Stimulated activated CD8-positive, alpha-beta memory T cell treated with anti-CD3 and anti-CD28 coated beads, Interleukin-4, amount 100 ng/mL, for 4 hours (primary cell): ENCODE measurements around the gene PGLYRP3.

Source experiments
- DNase-seq, 2 donors: peaks; one replicate each; pipeline ENCODE4 v3.0.0-alpha.2; 2020; ENCODE audit warnings: low read depth in 2 of 2, low spot score in 1 of 2

PGLYRP3 gene

GRCh38 chr1:153261281-153262069 lies 51.3 kb downstream of the PGLYRP3 start:
- DNase-seq = no peak

- DNase-seq = no peak
Measured at GRCh38 chr1:153260585-153261280, 52.0 kb downstream of the PGLYRP3 start.

GRCh38 chr1:153259387-153259786 lies 53.4 kb downstream of the PGLYRP3 start, which contains the start of gene LORICRIN:
LORICRIN (plus strand) TSS chr1:153259687; CDS start chr1:153260950, 1,263 bp downstream.
- DNase-seq = no peak

DNA sequence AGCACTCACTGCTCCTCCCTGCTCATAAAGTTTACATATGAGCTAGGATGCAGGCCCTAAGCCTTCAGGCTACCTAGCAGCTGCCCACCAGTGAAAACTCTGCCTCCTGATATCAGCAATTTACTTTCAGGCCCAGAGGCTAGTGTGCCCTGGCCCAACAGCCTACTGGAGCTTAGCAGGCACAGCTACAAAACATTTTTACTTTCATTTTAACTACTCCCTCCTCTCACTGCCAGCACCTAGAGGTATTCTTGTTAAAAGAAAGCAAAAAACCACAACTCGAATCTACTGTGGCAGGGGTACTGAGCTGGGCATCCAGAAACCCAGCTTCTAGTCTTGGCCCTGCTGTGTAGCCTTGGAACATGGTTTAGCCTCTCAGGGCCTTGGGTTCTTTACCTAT lies 59.1 kb downstream of the PGLYRP3 start:
- no peak for DNase-seq

DNA sequence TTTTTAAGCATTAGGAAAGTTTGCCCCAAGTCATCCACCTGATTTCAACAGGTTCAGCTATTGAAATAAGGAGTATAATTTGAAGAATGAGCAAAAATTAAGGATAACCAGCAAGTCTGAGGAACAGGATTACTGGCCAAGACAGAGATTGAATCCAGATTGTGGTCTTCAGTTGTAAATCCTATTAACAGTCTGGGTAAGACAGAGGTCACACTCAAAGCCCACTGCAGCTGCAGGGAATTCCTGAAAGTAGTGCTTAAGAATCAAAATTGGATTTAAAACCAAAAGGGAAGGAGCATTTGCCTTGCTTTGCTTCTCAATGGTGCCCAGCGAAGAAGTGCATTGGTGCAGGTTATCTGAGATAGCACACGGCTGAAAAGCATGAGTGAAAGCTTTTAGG lies 59.7 kb downstream of the PGLYRP3 start:
- no peak for DNase-seq

DNA sequence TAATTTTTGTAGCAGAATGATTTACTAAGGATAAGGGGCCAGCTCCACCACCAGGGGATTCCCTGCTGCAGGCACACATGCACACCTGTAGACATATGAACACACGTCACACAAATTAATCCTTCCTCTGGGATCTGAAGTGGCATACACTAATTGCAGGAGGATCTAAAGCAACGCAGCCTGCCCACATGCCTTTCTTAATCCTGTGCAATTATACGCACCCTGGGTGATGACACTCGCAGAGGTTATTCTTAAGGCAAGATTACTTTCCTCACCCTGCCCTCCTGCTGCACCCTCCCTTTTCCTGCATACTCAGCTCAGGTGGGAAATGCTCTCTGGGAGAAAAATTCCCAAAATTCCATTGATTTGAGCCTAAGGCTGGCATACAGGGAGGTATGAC lies 60.8 kb downstream of the PGLYRP3 start:
- no peak for DNase-seq

DNA sequence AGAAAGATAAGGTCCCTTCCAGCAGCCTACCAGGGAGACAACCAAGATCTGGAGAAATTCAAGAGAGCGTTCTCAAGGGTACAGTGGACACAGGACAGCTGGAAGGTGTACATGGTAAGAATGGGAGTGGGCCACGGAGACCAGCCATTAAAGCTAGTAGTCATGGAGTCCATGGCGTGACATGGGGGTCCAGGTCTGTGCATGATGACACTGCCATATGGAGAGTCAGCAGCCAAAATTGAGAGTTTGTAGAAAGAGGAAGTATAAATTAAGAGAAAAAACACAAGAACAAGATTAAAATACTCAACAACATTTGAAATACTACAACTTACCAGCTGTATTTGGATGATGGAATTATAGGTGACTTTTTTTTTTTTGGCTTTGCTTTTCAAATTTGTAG lies 61.2 kb downstream of the PGLYRP3 start:
- no peak for DNase-seq

GRCh38 chr1:153251087-153251486 lies 61.7 kb downstream of the PGLYRP3 start:
- DNase-seq = no peak

GRCh38 chr1:153250166-153250565 lies 62.6 kb downstream of the PGLYRP3 start:
- no peak for DNase-seq

DNA sequence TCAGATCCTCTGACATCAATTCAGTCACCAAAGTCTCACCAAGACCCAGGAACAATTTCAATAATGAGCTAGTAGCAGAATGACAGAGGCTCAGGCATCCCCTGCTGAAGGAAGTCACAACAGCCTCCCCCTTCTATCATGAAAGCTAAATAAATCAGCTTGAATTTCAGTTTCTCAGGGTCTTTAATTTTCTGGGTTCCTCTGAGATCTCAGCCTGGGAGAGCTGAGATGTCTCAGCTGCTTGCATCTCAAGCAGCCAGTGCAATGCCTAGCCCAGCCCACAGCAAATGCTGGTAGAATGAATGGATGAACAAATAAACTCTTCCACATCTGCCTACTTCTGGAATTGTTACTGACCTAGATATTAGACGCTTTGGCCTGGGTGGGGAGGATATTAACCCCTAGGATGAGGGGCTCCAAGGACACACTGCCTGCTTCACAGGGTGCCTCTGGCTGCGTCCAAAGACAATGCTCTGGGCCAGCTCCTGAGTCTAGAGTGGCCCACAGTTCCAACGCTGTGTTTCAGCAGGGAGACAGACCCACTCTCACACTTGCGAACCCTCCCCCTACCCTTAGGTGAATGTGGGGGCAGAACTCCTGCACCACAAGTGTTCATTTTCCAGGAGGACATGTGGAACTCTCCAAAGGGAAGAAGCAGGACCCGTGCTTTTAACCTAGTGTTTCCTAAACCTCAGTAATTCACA lies 64.4 kb downstream of the PGLYRP3 start:
- DNase-seq = no peak
